GM18502 (cell line): Measurements from ENCODE around the gene UBE3D.
"Not testable (repeated sequence)": the region's sequence is repeated elsewhere in the genome, so short reads cannot be mapped to it uniquely, and the experiment has no call there.

Experiments
- ATAC-seq: cut with Tn5 transposase; IDR thresholded peaks from one replicate; pipeline ENCODE4 v1.9.1; 2021; ENCODE audit warnings: mild to moderate bottlenecking; ENCODE audit not compliant: unreplicated experiment, poor library complexity

The UBE3D gene

GRCh38 chr6:82882363-82883023 lies 183.1 kb downstream of the UBE3D start:
- no peak for ATAC-seq

- ATAC-seq = no peak
Observed at GRCh38 chr6:82881519-82881918, 184.1 kb downstream of the UBE3D start.

GRCh38 chr6:82878812-82879211 lies 186.8 kb downstream of the UBE3D start:
- ATAC-seq = no peak

GRCh38 chr6:82877213-82878195 lies 188.1 kb downstream of the UBE3D start:
- no peak for ATAC-seq

GRCh38 chr6:82875573-82876185 lies 190.0 kb downstream of the UBE3D start:
- ATAC-seq = no peak

- no peak for ATAC-seq
Observed at GRCh38 chr6:82874867-82875266, 190.8 kb downstream of the UBE3D start.

- no peak for ATAC-seq
Observed at GRCh38 chr6:82872185-82872584, 193.5 kb downstream of the UBE3D start.

- ATAC-seq = no peak
Observed at GRCh38 chr6:82870582-82871172, 195.0 kb downstream of the UBE3D start.

- ATAC-seq = no peak
Observed at GRCh38 chr6:82869493-82869892, 196.1 kb downstream of the UBE3D start.

GRCh38 chr6:82867946-82868345 lies 197.7 kb downstream of the UBE3D start:
- ATAC-seq = no peak

- no peak for ATAC-seq
Observed at GRCh38 chr6:82866446-82866845, 199.2 kb downstream of the UBE3D start.

GRCh38 chr6:82865461-82865860 lies 200.2 kb downstream of the UBE3D start:
- no peak for ATAC-seq

GRCh38 chr6:82863781-82864180 lies 201.9 kb downstream of the UBE3D start:
- no peak for ATAC-seq

- no peak for ATAC-seq
Observed at GRCh38 chr6:82862543-82862942, 203.1 kb downstream of the UBE3D start.

GRCh38 chr6:82861121-82861520 lies 204.5 kb downstream of the UBE3D start:
- ATAC-seq = no peak

GRCh38 chr6:82856077-82856476 lies 209.6 kb downstream of the UBE3D start:
- ATAC-seq = not testable (repeated sequence)

- not testable (repeated sequence) for ATAC-seq
Observed at GRCh38 chr6:82852904-82853303, 212.7 kb downstream of the UBE3D start.

GRCh38 chr6:82843291-82843885 lies 222.3 kb downstream of the UBE3D start:
- ATAC-seq = no peak

- ATAC-seq = no peak
Observed at GRCh38 chr6:82842721-82843120, 222.9 kb downstream of the UBE3D start.
